GM23338 (cell line): Measurements from ENCODE around the gene SLC2A5. TPM values are rescaled to one million over a fixed set of nuclear protein-coding genes. Genes with fewer than 3 reads are reported as not detected.

ENCODE experiments used
- ATAC-seq: fragments of 200-7000 bp; cut with Tn5 transposase; 3 replicates; pipeline ENCODE4 v1.9.1; 2020
- DNase-seq: peaks from one replicate; pipeline ENCODE4 v3.0.0-alpha.2; 2015; ENCODE audit warnings: low spot score
- H2AFZ ChIP-seq: fragments of 200-600 bp; sonication (generic); 2 replicates; pipeline ENCODE4 v1.8.0; 2016; ENCODE audit warnings: antibody characterized with exemption, mild to moderate bottlenecking, moderate library complexity
- H3F3A ChIP-seq: fragments of 200-600 bp; sonication (generic); replicated peaks from 2 replicates; pipeline ENCODE4 v1.8.0; 2017; ENCODE audit warnings: antibody characterized with exemption, mixed run types, low read depth
- H3K27ac ChIP-seq: fragments of 200-600 bp; sonication (generic); 2 replicates; pipeline ENCODE4 v1.6.1; 2016; ENCODE audit warnings: low read depth
- H3K27me3 ChIP-seq: fragments of 200-600 bp; sonication (generic); 2 replicates; pipeline ENCODE4 v1.8.0; 2016; ENCODE audit warnings: mild to moderate bottlenecking, mixed run types, moderate library complexity; ENCODE audit not compliant: insufficient read depth
- H3K36me3 ChIP-seq: fragments of 200-600 bp; sonication (generic); 2 replicates; pipeline ENCODE4 v1.8.0; 2016; ENCODE audit warnings: mild to moderate bottlenecking; ENCODE audit not compliant: insufficient read depth
- H3K4me1 ChIP-seq: fragments of 200-600 bp; sonication (generic); 2 replicates; pipeline ENCODE4 v1.8.0; 2016; ENCODE audit warnings: mild to moderate bottlenecking, moderate library complexity; ENCODE audit not compliant: insufficient read depth
- H3K4me2 ChIP-seq: fragments of 200-600 bp; sonication (generic); 2 replicates; pipeline ENCODE4 v1.7.1; 2017; ENCODE audit warnings: mixed run types
- H3K4me3 ChIP-seq: fragments of 200-600 bp; sonication (generic); 2 replicates; pipeline ENCODE4 v1.6.1; 2016; ENCODE audit warnings: mixed run types
- H3K79me2 ChIP-seq: fragments of 200-600 bp; sonication (generic); replicated peaks from 2 replicates; pipeline ENCODE4 v1.8.0; 2017; ENCODE audit warnings: mild to moderate bottlenecking; ENCODE audit not compliant: insufficient read depth
- H3K9me2 ChIP-seq: fragments of 200-600 bp; sonication (generic); 2 replicates; pipeline ENCODE4 v1.8.0; 2017; ENCODE audit not compliant: insufficient read depth
- H4K20me1 ChIP-seq: fragments of 200-600 bp; sonication (generic); replicated peaks from 2 replicates; pipeline ENCODE4 v1.8.0; 2017; ENCODE audit warnings: mild to moderate bottlenecking; ENCODE audit not compliant: insufficient read depth
- H3K27ac Mint-ChIP-seq: 2 replicates; pipeline ENCODE4 v1.8.0; 2020; ENCODE audit warnings: inconsistent platforms, mild to moderate bottlenecking, moderate library complexity, mixed read lengths
- H3K27me3 Mint-ChIP-seq: 3 replicates; pipeline ENCODE4 v1.8.0; 2022; ENCODE audit warnings: low read depth, mild to moderate bottlenecking, moderate library complexity, mixed read lengths, inconsistent platforms; ENCODE audit not compliant: insufficient read depth, poor library complexity
- H3K36me3 Mint-ChIP-seq: 3 replicates; pipeline ENCODE4 v1.8.0; 2021; ENCODE audit warnings: low read depth, mild to moderate bottlenecking, inconsistent platforms, moderate library complexity, mixed read lengths
- H3K4me1 Mint-ChIP-seq: 3 replicates; pipeline ENCODE4 v1.8.0; 2020; ENCODE audit warnings: mild to moderate bottlenecking, inconsistent platforms, mixed read lengths
- H3K4me3 Mint-ChIP-seq: 3 replicates; pipeline ENCODE4 v1.8.0; 2021; ENCODE audit warnings: moderate library complexity, mild to moderate bottlenecking, inconsistent platforms, mixed read lengths
- H3K9me3 Mint-ChIP-seq: 3 replicates; pipeline ENCODE4 v1.8.0; 2020; ENCODE audit warnings: moderate library complexity, mild to moderate bottlenecking, inconsistent platforms, mixed read lengths
- CTCF ChIP-seq, 2 experiments: fragments of 200-600 bp in 1 of 2; sonication (generic) in 1 of 2; conservative IDR thresholded peaks; 2 replicates each; pipeline versions ENCODE4 v1.5.1 to v1.6.1; 2016 to 2017; ENCODE audit warnings: antibody characterized with exemption in 2 of 2, low read depth in 2 of 2, mild to moderate bottlenecking in 2 of 2, moderate library complexity in 1 of 2
- EZH2 ChIP-seq: fragments of 200-600 bp; sonication (generic); IDR thresholded peaks from one replicate; pipeline ENCODE4 v1.8.0; 2017; ENCODE audit warnings: antibody characterized with exemption, mild to moderate bottlenecking, low read depth; ENCODE audit not compliant: unreplicated experiment
- EZH2phosphoT487 ChIP-seq: fragments of 200-600 bp; sonication (generic); IDR thresholded peaks from one replicate; pipeline ENCODE4 v1.8.1; 2018; ENCODE audit warnings: antibody characterized with exemption; ENCODE audit not compliant: unreplicated experiment
- JUNB ChIP-seq: IDR thresholded peaks from one replicate; pipeline ENCODE4 v1.6.1; 2016; ENCODE audit warnings: antibody characterized with exemption; ENCODE audit not compliant: unreplicated experiment
- NANOG ChIP-seq: IDR thresholded peaks from 2 replicates; pipeline ENCODE4 v1.6.1; 2016; ENCODE audit warnings: antibody characterized with exemption, borderline replicate concordance
- POLR2AphosphoS5 ChIP-seq: IDR thresholded peaks from 2 replicates; pipeline ENCODE4 v1.6.1; 2016; ENCODE audit warnings: antibody characterized with exemption, low read depth
- REST ChIP-seq: IDR thresholded peaks from one replicate; pipeline ENCODE4 v1.6.1; 2018; ENCODE audit warnings: antibody characterized with exemption; ENCODE audit not compliant: unreplicated experiment
- STAT1 ChIP-seq: IDR thresholded peaks from one replicate; pipeline ENCODE4 v1.6.1; 2016; ENCODE audit warnings: antibody characterized with exemption; ENCODE audit not compliant: unreplicated experiment
- ZNF331 ChIP-seq: fragments of 250-450 bp; sonication (Bioruptor Pico); IDR thresholded peaks from 2 replicates; pipeline ENCODE4 v1.5.0; 2020; ENCODE audit warnings: low read depth, mild to moderate bottlenecking, moderate library complexity
- polyA plus RNA-seq: library from polyadenylated mRNA; unstranded; fragments of >200 nt; fragmentation: Nextera tagmentation; extraction: Ambion mirVana; gene quantifications from 2 replicates; pipeline ENCODE4 v1.2.1, GENCODE V29; 2016
- total RNA-seq: library from RNA; depleted of rRNA; stranded (reverse); fragments of >200 nt; shearing (Covaris generic); gene quantifications from 2 replicates; pipeline ENCODE4 v1.2.3, GENCODE V29; 2014

The SLC2A5 gene
- total and polyA plus RNA-seq, 2 experiments from 2014 or later: 0.03 TPM; not detected in 1

- no peak for TF ChIP-seq REST
- no peak for TF ChIP-seq STAT1
- TF ChIP-seq JUNB: no peak
Observed at GRCh38 chr1:9065213-9065751, 4.2 kb downstream of the SLC2A5 start (continued).

- TF ChIP-seq EZH2 (no peak), CTCF (conservative IDR thresholded peaks at IDR 0.05; ENCODE audit: low read depth in 2 of 2) (no peak), EZH2phosphoT487 (no peak), STAT1 (no peak), NANOG (no peak), POLR2AphosphoS5 (no peak), ZNF331 (CRISPR knock-in tag) (no peak)
- no peaks in the 10 kb centered on the region for H3K36me3 Mint-ChIP-seq
- no peak overlapping the region for H3K4me3 ChIP-seq
Observed at GRCh38 chr1:9062846-9063245, 6.6 kb downstream of the SLC2A5 start.

More at GRCh38 chr1:9062846-9063245, 6.6 kb downstream of the SLC2A5 start:
- H3K4me3 Mint-ChIP-seq: no peak overlapping the region
- H3K79me2 ChIP-seq: no peaks in the 10 kb centered on the region
- H3K9me3 Mint-ChIP-seq: no peaks in the 10 kb centered on the region; the same call in 2 of the 3 replicates
- H3K27ac ChIP-seq: no peak overlapping the region
- H3K36me3 ChIP-seq: no peaks in the 10 kb centered on the region
- no peaks in the 10 kb centered on the region for H3K9me2 ChIP-seq
- H3K4me1 ChIP-seq: no peaks in the 10 kb centered on the region
- H3K27me3 ChIP-seq: no peaks in the 10 kb centered on the region
- H2AFZ ChIP-seq: no peak overlapping the region
- H3K27me3 Mint-ChIP-seq: peaks cover 2% of the 10 kb centered on the region
- H3K27ac Mint-ChIP-seq: no peak overlapping the region
- peaks cover 13% of the 10 kb centered on the region for H3K4me1 Mint-ChIP-seq
- DNase-seq (no peak), ATAC-seq (no peak)
- H3F3A ChIP-seq: no peaks in the 10 kb centered on the region
- no peaks in the 10 kb centered on the region for H4K20me1 ChIP-seq
- H3K4me2 ChIP-seq: no peak overlapping the region
